Measurements from ENCODE around the gene CFAP97.
"Not testable (repeated sequence)": the region's sequence is repeated elsewhere in the genome, so short reads cannot be mapped to it uniquely, and the experiment has no call there.

CFAP97 gene

DNA sequence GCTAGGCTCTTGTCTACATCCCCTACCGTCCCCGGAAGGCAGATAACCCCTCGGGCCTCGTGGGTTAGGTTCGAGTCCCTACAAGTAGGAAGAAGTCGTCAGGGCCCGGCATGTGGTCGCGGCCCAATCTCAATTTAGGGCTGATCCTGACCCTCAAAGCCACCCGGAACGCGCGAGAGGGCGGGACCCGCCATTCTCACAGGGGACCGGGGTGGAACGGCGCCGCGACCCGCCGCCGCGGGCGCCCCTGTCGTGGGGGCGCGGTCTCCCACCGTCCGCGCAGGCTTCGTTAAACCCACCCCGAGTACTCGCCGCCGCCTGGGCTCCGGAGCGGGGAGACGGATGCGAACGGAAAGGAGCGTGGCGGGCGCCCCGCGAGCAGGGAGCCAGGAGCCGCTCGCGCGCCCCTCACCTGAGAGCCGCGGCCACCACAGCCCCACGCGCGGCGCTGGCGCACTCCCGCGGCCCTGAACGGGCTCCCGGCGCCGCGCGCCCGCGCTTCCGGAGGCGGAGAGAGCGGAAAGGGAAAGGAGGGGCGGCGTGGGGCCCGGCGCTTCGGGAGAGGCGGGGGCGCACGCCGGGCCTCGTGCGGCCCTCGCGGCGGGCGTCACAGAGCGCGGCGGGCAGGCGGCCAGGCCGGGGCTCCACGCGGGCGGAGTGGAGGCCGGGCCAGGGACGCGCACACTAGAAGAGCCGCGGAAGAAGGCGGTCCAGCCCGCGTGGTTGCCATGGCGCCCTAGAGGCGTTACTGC lies at the start of gene CFAP97:
TSS of gene CFAP97 (minus strand) at position 515 of the 752 bp plus-strand sequence. CDS start 12,804 bp downstream, outside the sequence.
- DNase-seq (ENCODE audit: low spot score), result no peak

- DNase-seq (ENCODE audit: low spot score), result no peak
Observed at GRCh38 chr4:185249105-185249504, 45.3 kb upstream of the CFAP97 start.

GRCh38 chr4:185248393-185249039 lies 44.7 kb upstream of the CFAP97 start:
- DNase-seq (ENCODE audit: low spot score), result no peak

- DNase-seq (ENCODE audit: low spot score), result no peak
Observed at GRCh38 chr4:185247151-185247550, 43.4 kb upstream of the CFAP97 start.

GRCh38 chr4:185246453-185246852 lies 42.7 kb upstream of the CFAP97 start:
- DNase-seq (ENCODE audit: low spot score), result no peak

- DNase-seq (ENCODE audit: low spot score), result no peak
Observed at GRCh38 chr4:185244763-185245162, 41.0 kb upstream of the CFAP97 start.

- DNase-seq (ENCODE audit: low spot score), result no peak
Observed at GRCh38 chr4:185243879-185244278, 40.1 kb upstream of the CFAP97 start.

DNA sequence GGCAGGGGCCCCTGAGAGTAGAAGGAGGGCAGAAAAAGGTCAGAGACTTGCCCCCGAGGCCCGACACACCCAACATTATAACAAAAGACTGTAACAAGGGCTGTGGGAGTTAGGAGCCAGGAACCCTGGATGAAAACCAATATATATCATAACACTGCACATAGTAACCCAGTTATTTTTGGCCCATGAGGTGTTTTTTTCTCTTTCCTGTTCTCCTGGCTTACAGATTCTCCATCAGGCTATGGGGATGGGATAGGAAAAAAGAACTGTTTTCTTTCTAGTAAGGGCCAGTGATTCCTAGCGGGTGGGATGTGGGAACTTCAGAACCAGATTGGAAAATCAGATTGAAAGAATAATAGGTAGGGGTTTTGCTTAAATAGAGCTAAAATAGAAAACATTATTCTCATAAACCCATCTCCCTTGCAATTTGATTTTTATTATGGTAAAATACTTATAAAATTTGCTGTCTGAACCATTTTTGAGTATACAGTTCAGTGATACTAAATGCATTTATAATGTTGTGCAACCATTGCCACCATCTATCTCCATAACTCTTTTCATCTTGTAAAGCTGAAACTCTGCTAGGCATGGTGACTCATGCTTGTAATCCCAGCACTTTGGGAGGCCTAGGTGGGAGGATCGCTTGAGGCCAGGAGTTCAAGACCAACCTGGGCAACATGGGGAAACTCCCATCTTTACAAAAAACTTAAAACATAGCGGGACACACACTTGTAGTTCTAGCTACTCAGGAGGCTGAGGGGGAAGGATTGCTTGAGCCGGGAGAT lies 39.1 kb upstream of the CFAP97 start:
- no peak for DNase-seq (ENCODE audit: low spot score)

DNA sequence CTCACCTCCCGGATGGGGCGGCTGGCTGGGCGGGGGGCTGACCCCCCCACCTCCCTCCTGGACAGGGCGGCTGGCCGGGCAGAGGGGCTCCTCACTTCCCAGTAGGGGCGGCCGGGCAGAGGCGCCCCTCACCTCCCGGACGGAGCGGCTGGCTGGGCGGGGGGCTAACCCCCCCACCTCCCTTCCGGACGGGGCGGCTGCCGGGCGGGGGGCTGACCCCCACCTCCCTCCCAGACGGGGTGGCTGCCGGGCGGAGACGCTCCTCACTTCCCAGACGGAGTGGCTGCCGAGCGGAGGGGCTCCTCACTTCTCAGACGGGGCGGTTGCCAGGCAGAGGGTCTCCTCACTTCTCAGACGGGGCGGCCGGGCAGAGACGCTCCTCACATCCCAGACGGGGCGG lies 36.7 kb upstream of the CFAP97 start:
- not testable (repeated sequence) for DNase-seq (ENCODE audit: low spot score)

DNA sequence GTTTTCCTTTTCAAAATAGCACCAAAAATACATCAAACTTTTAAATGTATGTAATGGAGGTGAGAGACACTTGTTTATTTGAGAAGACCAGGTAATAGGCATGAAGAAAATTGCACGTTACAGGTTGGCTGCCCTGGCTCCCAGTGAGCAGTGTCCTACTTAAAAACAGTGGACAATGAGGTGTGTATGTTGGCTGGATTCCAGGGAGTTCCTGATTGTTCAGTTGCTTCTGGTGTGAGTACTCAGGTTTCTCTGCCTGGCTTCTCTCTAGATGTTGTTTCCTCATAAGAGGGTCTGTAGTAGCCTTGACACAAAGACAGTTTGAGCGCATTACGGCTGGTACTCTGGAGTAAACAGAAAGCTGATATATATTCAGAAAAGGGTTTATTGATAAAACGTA lies 35.0 kb upstream of the CFAP97 start:
- no peak for DNase-seq (ENCODE audit: low spot score)

GRCh38 chr4:185238215-185238681 lies 34.4 kb upstream of the CFAP97 start:
- no peak for DNase-seq (ENCODE audit: low spot score)

GRCh38 chr4:185237175-185237574 lies 33.4 kb upstream of the CFAP97 start:
- no peak for DNase-seq (ENCODE audit: low spot score)

DNA sequence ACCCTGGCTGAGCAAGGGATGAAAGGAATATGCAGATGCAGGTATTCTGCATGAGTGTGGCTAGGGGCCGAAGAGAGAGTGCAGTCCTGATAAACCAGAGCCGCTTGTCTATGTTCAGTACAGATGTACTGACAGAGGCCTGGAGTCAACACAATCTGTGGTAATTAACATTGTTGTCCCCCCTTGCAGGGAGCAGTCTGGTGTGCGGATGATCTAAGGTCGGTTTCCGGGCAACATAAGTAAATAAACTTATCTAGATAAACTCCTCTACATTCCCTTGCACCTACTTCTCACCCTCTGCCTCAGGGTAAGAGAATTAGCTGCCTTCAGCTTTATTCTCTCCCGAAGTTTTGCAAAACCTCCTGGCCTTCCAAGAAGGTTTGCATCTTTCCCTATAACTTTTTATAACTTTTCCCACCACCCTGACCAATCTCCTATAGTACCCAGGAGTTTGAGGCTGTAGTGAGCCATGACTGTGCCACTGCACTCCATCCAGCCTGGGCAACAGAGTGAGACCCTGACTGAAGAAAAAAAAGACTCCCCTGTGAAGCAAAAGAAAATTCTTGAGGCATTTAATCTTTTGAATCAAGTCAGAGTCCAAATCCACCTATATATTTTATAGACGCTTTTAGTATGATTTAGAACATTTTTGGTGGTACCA lies 32.2 kb upstream of the CFAP97 start:
- peak; percentile 20 for DNase-seq (ENCODE audit: low spot score)

DNA sequence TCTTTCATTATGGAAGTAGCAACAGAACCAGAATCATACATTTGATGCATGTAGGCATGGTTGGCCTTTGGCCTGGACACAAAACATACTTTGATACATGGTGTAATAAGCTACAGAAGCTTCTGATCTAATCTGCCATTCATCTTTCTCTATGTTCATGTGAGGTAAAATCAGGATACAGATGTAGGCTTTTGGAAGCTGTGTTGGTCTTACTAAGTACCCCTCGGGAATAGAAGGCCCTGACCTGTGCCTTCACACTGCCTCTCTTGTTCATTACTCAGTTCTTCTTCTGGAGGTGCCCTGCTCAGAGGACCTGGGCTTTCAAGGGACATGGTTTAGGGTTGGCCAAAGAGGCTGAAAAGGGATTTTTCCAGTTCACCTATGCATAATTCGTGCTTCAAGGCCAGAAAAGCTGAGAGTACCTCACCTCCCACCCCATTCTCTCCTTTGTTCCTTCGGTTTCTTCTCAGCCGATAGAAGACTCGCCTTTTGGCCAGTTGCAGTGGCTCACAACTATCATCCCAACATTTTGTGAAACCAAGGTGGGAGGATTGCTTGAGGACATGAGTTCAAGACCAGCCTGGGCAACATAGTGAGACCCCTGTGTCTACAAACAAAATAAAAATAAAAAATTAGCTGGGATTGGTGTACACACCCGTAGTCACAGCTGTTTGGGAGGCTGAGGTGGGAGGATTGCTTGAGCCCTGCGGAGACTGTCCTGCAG lies 31.5 kb upstream of the CFAP97 start:
- no peak for DNase-seq (ENCODE audit: low spot score)

DNA sequence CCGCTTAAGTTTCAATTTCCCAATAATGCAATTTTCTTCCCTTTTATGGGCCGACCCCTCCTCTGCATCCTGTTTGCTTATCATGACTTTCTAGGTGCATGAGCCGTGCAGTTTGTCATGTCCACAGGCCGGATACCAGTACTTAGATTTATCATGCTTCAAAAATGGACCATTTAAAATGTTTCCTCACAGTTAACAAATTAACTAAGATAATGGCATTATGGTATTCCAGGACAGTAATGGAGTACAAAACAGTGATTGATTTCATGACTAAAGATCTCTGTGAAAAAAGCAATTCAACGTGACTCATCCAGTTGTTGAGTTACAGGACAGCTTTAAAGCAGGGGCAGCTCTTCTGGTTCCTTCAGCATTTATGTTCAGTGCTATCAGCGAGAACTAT lies 28.6 kb upstream of the CFAP97 start:
- no peak for DNase-seq (ENCODE audit: low spot score)

DNA sequence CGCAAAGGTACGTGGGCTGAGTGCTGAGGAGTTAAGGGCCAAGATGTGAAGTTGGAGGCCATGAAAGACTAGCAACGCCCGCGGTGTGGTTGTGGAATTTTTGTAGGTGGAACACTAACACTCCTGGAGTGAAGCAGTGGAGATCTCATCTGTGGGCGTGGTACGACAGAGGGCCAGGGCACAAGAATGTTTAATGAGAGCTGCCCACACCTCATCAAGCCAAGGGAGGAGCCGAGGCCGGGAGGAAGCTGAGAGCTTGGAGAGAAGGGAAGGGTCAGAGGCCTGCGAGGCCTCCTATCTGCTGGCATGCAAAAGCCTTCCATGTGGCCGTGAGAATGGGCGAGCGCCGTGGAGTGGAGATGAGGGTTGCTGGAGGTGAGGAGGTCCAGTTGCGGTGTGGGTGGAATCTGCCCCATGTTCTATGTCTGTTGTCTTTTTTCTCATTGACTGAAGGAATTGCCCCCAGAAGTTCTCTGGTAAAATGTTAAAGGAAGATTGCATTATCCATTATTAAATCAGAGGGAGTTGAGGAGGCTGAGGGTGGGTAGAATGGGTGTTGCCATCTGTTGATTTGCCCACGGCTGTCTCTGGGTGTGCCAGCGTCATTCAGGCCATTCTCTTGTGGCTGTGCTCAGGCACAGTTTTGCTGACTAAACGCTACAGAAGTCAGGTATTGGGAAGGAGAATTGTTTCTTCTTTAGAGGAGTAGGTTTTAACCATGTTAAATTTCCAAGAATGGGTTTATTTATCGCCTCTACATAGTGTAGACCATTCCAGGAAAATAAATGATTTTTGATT lies 25.4 kb upstream of the CFAP97 start:
- no peak for DNase-seq (ENCODE audit: low spot score)

GRCh38 chr4:185227713-185228278 lies 24.0 kb upstream of the CFAP97 start:
- no peak for DNase-seq (ENCODE audit: low spot score)

DNA sequence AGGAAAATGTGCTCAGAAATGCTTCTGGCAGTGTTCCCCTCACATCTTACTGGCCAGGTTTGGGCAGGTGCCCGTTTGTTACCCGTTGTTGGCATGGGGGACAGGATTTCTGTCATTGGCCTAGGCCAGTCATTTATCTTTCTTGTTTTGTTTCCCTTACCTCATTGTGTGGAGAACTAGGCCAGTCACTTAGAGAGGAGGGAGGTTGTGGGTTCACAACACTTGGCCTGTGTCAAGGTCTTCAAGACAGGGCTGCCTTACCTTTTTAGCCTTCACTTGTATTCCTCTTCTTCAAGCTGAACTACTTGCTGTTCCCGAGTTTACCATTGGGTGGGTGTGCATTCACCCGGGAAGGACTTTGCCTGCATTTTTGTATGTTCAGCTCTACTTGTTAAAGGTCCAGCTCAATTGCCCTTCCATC lies 23.3 kb upstream of the CFAP97 start:
- no peak for DNase-seq (ENCODE audit: low spot score)

GRCh38 chr4:185225940-185226339 lies 22.1 kb upstream of the CFAP97 start:
- no peak for DNase-seq (ENCODE audit: low spot score)

GRCh38 chr4:185224597-185224996 lies 20.8 kb upstream of the CFAP97 start:
- no peak for DNase-seq (ENCODE audit: low spot score)

All from HuH-7 (cell line).